Measurements from ENCODE around the gene HOOK2.

- TF ChIP-seq POLR2A (IDR thresholded peaks at IDR 0.05; ENCODE audit: low read length) (no peak), GATA1 (IDR thresholded peaks at IDR 0.05; ENCODE audit: low read depth, low read length) (no peak)
Observed at GRCh38 chr19:12792051-12792852, 16.9 kb upstream of the HOOK2 start.
